Endothelial cell (in vitro differentiated cells): Measurements from ENCODE around the gene TMEM271. TPM values are rescaled to one million over a fixed set of nuclear protein-coding genes. Genes with fewer than 3 reads are reported as not detected.

Experiments used
- DNase-seq: peaks from one replicate; pipeline ENCODE4 v3.0.0; 2021; ENCODE audit warnings: low spot score
- H3K27ac Mint-ChIP-seq: one replicate; pipeline ENCODE4 v1.8.0; 2021; ENCODE audit warnings: mixed read lengths, inconsistent platforms; ENCODE audit not compliant: unreplicated experiment
- H3K27me3 Mint-ChIP-seq: one replicate; pipeline ENCODE4 v1.8.0; 2021; ENCODE audit warnings: mild to moderate bottlenecking, moderate library complexity, mixed read lengths, inconsistent platforms; ENCODE audit not compliant: unreplicated experiment
- H3K36me3 Mint-ChIP-seq: one replicate; pipeline ENCODE4 v1.8.0; 2021; ENCODE audit warnings: mild to moderate bottlenecking, low read depth, mixed read lengths, inconsistent platforms; ENCODE audit not compliant: unreplicated experiment
- H3K4me1 Mint-ChIP-seq: one replicate; pipeline ENCODE4 v1.8.0; 2021; ENCODE audit warnings: mild to moderate bottlenecking, mixed read lengths, inconsistent platforms; ENCODE audit not compliant: unreplicated experiment
- H3K4me3 Mint-ChIP-seq: one replicate; pipeline ENCODE4 v1.8.0; 2021; ENCODE audit warnings: mild to moderate bottlenecking, mixed read lengths, inconsistent platforms; ENCODE audit not compliant: unreplicated experiment
- H3K9me3 Mint-ChIP-seq: one replicate; pipeline ENCODE4 v1.8.0; 2021; ENCODE audit warnings: mixed read lengths, inconsistent platforms; ENCODE audit not compliant: unreplicated experiment
- CTCF ChIP-seq: fragments of 200-600 bp; sonication (generic); IDR thresholded peaks from one replicate; pipeline ENCODE4 v1.5.0; 2021; ENCODE audit warnings: antibody characterized with exemption; ENCODE audit not compliant: unreplicated experiment
- total RNA-seq: library from RNA; stranded (reverse); fragmentation: NEBNext Ultra II Directional; extraction: Animal tissue kit (Norgen Biotek cat#: 25700); gene quantifications from one replicate; pipeline ENCODE4 v1.2.1, GENCODE V29; 2021; ENCODE audit not compliant: unreplicated experiment

The TMEM271 gene
- total RNA-seq, 1 donor from 2014 or later: not detected

DNA sequence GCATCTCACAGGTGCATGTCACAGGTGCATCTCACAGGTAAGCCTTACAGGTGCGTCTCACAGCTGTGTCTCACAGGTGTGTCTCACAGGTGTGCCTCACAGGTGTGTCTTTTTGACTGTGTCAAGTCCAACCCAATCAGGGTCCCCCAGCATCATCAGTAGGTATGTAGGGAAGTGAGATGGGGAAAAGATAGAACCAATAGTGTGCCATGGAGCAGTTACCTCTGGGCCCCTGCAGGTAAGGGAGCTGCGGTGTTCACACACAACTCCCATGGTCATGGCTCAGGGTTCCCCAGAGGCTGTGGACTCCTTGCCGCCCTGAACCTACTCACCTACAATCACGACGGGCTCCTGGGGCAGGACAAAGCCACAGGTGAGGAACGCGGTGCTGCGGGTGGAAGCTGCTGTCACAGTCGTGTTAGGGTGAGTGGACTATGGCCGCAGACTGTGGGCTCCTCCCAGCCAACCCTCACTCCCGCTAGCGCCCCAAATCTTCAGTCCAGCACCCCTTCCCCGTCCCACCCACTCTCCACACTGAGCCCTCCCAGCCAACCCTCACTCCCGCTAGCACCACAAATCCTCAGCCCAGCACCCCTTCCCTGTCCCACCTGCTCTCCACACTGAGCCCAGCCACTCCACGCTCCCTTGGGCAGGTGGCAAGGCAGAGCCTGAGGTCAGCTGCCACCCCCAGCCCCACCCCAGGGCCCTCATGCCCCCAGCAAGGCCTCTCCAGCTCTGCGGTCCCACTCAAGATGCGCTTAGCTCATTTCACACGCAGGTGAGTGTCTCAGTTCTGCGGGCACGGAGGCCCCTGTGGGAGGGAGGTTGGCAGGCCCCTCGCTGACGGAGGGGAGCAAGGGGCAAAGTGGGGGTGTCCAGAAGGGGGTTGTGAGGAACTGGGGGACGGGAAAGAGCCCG lies 47.2 kb upstream of the TMEM271 start:
- no peak for DNase-seq
- Mint-ChIP-seq H3K9me3 (no peaks in the 10 kb centered on the region), H3K4me1 (peaks cover 2% of the 10 kb centered on the region), H3K4me3 (no peak overlapping the region), H3K27me3 (peaks cover 19% of the 10 kb centered on the region), H3K36me3 (peaks cover 3% of the 10 kb centered on the region), H3K27ac (no peak overlapping the region)
- TF ChIP-seq CTCF: no peak

- H3K27ac Mint-ChIP-seq: no peak overlapping the region
- no peaks in the 10 kb centered on the region for H3K9me3 Mint-ChIP-seq
- no peak overlapping the region for H3K4me3 Mint-ChIP-seq
- H3K27me3 Mint-ChIP-seq: peaks cover 19% of the 10 kb centered on the region
- peaks cover 3% of the 10 kb centered on the region for H3K36me3 Mint-ChIP-seq
- H3K4me1 Mint-ChIP-seq: peaks cover 6% of the 10 kb centered on the region
- no peak for TF ChIP-seq CTCF
- no peak for DNase-seq
These were observed 46.2 kb upstream of the TMEM271 start for GRCh38 chr4:622071-622995.

GRCh38 chr4:621296-622070 lies 45.4 kb upstream of the TMEM271 start:
- H3K36me3 Mint-ChIP-seq: peaks cover 3% of the 10 kb centered on the region
- no peak for TF ChIP-seq CTCF
- peaks cover 7% of the 10 kb centered on the region for H3K4me1 Mint-ChIP-seq
- peaks cover 17% of the 10 kb centered on the region for H3K27me3 Mint-ChIP-seq
- DNase-seq: no peak
- no peak overlapping the region for H3K27ac Mint-ChIP-seq
- no peak overlapping the region for H3K4me3 Mint-ChIP-seq
- no peaks in the 10 kb centered on the region for H3K9me3 Mint-ChIP-seq

GRCh38 chr4:620851-621261 lies 44.8 kb upstream of the TMEM271 start:
- DNase-seq: no peak
- no peaks in the 10 kb centered on the region for H3K9me3 Mint-ChIP-seq
- TF ChIP-seq CTCF: no peak
- peaks cover 14% of the 10 kb centered on the region for H3K4me1 Mint-ChIP-seq
- H3K27ac Mint-ChIP-seq: no peak overlapping the region
- peaks cover 17% of the 10 kb centered on the region for H3K27me3 Mint-ChIP-seq
- H3K36me3 Mint-ChIP-seq: peaks cover 3% of the 10 kb centered on the region
- no peak overlapping the region for H3K4me3 Mint-ChIP-seq
